HG02798 (cell line): ENCODE results near the gene POC1B.
A peak's percentile ranks its signal among the peaks of the same experiment; 100 is the strongest.

Experiments
- ATAC-seq: cut with Tn5 transposase; IDR thresholded peaks from one replicate; pipeline ENCODE4 v1.9.1; 2021; ENCODE audit warnings: mild to moderate bottlenecking; ENCODE audit not compliant: unreplicated experiment, poor library complexity

The POC1B gene

DNA sequence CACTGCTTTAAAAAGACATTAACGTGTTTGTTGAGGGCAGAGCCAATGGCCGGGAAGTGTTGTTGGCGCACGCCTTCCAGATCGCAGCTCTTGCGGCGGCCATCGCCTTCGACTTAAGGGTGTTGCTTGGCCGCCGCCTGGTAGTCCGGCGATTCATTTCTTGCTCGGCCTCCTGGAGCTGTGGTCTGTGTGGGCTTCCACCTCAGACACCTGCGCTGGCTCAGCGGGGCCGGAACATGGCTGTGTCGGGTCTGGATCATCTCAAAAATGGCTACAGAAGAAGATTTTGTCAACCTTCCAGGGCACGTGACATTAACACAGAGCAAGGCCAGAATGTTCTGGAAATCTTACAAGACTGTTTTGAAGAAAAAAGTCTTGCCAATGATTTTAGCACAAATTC is 26.0 kb downstream of the POC1B start:
- no peak for ATAC-seq

- ATAC-seq = no peak
Measured at GRCh38 chr12:89497467-89497866, 28.4 kb downstream of the POC1B start.

GRCh38 chr12:89497005-89497404 is 28.8 kb downstream of the POC1B start:
- ATAC-seq = no peak

DNA sequence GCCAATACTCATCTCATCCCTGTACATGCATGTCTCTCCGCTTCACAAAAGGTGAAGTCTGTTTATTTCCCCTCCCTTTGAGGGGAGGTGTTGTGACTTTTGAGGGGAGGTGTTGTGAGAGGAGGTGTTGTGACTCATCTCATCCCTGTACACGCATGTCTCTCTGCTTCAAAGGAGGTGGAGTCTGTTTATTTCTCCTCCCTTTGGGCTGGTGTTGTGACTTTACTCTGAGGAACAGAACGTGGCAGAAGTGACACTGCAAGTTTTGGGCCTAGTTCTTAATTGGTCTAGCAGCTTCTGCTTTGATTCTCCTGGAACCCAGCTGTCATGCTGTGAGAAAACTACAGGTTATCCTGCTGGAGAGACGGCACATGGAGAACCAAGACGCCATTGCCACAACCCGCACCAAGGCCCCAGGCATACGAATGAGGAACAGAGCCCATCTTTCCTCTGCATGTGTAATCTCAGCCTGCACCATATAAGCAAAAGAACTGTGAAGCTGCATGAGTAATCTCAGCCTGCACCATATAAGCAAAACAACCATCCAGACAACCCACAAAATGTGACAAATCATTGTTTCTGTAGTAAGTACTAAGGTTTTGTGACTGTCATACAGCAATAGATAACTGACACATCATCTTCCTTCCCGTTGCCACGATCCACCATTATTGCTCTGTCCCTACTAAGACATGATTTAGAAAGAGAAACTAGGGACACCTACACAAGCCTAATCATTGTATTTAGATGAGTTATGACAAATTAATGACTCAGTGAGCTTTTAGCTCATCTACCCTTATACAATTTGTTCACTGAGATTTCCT is 31.2 kb downstream of the POC1B start:
- peak; percentile 74 for ATAC-seq

GRCh38 chr12:89493670-89494302 is 32.1 kb downstream of the POC1B start:
- no peak for ATAC-seq

DNA sequence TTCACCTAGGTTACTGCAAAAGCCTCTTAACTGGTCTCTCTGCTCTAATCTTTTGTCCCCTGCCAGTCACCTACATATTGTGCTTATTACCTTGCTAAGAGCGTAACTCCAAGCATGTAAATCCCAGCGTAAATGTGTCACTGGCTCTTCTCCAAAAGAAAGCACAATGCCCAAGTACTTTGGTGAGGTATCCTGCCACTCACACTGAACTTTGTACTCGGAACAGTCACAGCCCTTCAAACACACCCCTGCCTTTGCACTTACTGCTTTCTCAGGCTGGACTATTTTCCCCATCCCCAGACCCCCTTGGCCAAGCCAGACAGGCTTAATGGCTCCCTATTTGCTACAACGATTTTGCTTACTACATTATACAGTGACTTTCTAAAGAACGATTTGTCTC is 33.0 kb downstream of the POC1B start:
- ATAC-seq = no peak

- no peak for ATAC-seq
Measured at GRCh38 chr12:89490922-89491321, 34.9 kb downstream of the POC1B start.

GRCh38 chr12:89486264-89486663 is 39.6 kb downstream of the POC1B start:
- ATAC-seq = no peak

GRCh38 chr12:89484470-89484869 is 41.4 kb downstream of the POC1B start:
- ATAC-seq = no peak

- ATAC-seq = no peak
Measured at GRCh38 chr12:89481213-89481914, 44.5 kb downstream of the POC1B start.

GRCh38 chr12:89479982-89480381 is 45.9 kb downstream of the POC1B start:
- no peak for ATAC-seq

DNA sequence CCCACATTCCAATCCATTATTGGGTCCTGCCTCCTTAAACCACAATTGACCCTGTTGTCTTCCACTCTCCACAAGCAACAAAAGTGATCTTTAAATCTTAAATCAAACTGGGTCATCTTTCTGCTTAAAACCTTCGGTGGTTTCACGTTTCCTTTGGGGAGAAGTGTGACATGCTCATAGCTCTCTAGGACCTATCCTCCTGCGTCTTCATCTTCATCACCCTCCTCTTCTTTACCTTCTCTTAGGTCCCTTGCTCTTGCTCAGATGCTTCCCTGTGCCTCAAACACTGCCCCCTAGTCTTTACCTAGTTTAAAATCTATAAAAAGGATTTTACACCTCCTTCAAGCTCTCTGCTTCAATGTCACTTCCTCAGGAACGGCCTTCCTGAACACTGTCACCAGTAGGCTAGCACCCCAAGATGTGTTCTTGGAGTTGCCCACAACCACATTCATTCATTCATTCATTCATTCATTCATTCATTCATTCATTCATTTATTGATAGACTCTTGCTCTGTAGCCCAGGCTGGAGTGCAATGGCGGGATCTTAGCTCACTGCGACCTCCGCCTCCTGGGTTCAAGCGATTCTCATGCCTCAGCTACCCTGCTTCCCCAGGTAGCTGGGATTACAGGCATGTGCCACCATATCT is 48.1 kb downstream of the POC1B start:
- no peak for ATAC-seq

GRCh38 chr12:89476904-89477595 is 48.8 kb downstream of the POC1B start:
- no peak for ATAC-seq

DNA sequence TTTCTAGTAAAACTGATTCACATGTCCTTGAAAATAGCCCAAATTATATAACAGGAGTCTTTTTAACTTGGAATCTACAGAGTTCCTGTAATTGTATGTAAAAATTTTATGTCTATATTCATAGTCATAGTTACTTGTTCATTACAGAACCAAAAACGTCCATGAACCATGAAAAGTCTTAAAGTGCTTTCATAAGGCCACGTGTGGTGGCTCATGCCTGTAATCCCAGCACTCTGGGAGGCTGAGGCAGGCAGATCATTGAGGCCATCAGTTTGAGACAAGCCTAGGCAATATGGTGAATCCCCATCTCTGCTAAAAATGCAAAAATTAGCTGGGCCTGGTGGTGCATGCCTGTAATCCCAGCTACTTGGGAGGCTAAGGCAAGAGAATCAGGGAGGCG is 49.6 kb downstream of the POC1B start:
- ATAC-seq = no peak

GRCh38 chr12:89475203-89475990 is 50.5 kb downstream of the POC1B start:
- peak; percentile 53 for ATAC-seq

GRCh38 chr12:89474615-89475014 is 51.2 kb downstream of the POC1B start:
- ATAC-seq = no peak

GRCh38 chr12:89472508-89472907 is 53.3 kb downstream of the POC1B start:
- no peak for ATAC-seq

DNA sequence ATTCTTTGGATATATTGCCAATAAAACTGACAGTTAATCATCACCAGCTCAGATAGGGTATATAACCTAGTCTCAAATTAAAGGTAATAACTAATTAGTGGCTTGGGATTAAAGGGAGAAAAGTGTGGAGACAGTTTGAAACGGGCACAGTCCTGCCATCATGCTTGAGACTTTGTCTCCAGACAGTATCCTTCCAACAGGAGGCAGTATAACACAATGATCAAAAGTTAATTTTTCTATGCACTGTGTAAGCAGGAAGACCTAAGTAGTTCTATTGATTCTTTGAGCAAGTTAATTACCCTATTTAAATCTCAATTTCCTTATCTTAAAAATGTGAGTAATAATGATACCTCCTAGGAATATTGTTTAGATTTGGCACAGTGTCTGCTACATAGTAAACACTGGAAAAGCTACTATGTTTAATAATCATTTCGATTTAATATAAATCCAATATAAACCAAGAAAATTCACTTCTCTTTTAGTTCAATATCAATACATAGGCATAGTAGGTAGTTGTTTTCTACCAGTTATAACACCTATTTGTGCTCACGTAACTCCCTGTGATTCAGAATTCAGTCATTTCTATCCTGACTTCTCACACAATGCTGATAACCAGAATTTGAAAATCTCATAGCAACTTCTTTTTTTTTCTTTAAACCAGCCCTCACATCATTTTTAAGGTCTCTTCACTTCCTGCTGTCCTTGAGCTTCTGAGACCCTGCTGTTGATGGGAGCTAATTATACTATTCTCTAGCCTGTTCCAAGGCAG is 54.9 kb downstream of the POC1B start:
- peak; percentile 55 for ATAC-seq

DNA sequence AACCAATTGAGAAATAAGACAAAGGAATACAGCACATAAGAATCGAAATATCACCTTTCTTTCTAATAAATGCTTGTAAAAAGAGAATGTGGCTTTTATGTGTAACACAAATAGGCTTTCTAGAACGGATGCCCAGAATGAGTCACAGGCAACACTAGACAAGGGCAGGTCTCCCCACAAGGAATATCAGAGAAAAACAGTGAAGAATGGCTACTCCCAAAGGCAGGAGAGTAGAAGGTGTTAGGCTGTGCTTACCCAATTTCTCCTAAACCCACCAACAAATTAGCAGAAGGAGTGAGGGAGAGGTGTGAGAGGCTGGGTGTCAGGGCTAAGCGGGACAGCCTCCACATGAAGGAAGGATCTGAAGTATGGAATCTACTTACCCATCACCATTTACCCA is 56.5 kb downstream of the POC1B start:
- peak; percentile 57 for ATAC-seq
